Pancreas (tissue), 10 donors: ENCODE results near the gene FILIP1L. TPM values are rescaled to one million over a fixed set of nuclear protein-coding genes. Genes with fewer than 3 reads are reported as not detected.

Experiments
- ATAC-seq, 4 donors: fragments of 200-7000 bp; cut with Tn5 transposase; one replicate each; pipeline versions ENCODE4 v1.8.0 to v1.9.1; 2020; ENCODE audit warnings: mild to moderate bottlenecking in 4 of 4, moderate library complexity in 4 of 4
- DNase-seq, 6 donors: peaks; one replicate each; pipeline ENCODE4 v3.0.0-alpha.2; 2020
- FAIRE-seq: peaks from 2 replicates; lab custom pipeline; 2012; peaks lifted over from hg19 to GRCh38; lab: Jason Lieb, UNC
- H3K27ac ChIP-seq, 4 donors: fragments of 200-600 bp; sonication (generic); 1 replicate in 3 of 4; 2 replicates in 1 of 4; pipeline versions ENCODE4 v1.5.0 to v1.8.0; 2020
- H3K27me3 ChIP-seq, 4 donors: fragments of 200-600 bp; one replicate each; pipeline ENCODE4 v1.8.0; 2021
- H3K36me3 ChIP-seq, 3 donors: fragments of 200-600 bp; sonication (generic) in 1 of 3; one replicate each; pipeline versions ENCODE4 v1.5.0 to v1.8.0; 2020 to 2021
- H3K4me1 ChIP-seq, 3 donors: fragments of 200-600 bp; one replicate each; pipeline ENCODE4 v1.8.0; 2021
- H3K4me3 ChIP-seq, 4 donors: fragments of 200-600 bp; sonication (generic) in 2 of 4; one replicate each; pipeline versions ENCODE4 v1.5.0 to v1.8.0; 2020 to 2021
- H3K9me3 ChIP-seq, 4 donors: fragments of 200-600 bp; one replicate each; pipeline ENCODE4 v1.8.0; 2021
- CTCF ChIP-seq, 4 donors: fragments of 200-600 bp; sonication (generic) in 3 of 4; IDR thresholded peaks; one replicate each; pipeline versions ENCODE4 v1.5.0 to v1.8.0; 2021; ENCODE audit warnings: antibody characterized with exemption in 4 of 4
- WGBS, 2 donors: extraction: QIAGEN DNeasy Blood & Tissue Kit; methylation state at CpG; one replicate each; pipeline ENCODE4 v1.1.7; 2013; 5-methylcytosine and 5-hydroxymethylcytosine counted together
- intact Hi-C, 3 donors: fragments of 100-400 bp; cut with DNase I; formaldehyde crosslinking; loops; one replicate each; pipeline versions ENCODE4 v1.11.1 to v1.14.2; 2022
- polyA plus RNA-seq, 2 donors: library from polyadenylated mRNA; stranded (reverse); fragments of 200-250 nt; gene quantifications; one replicate each; pipeline ENCODE4 v1.2.3, GENCODE V29; 2013
- total RNA-seq, 6 donors: library from RNA; stranded (reverse); fragmentation: NEBNext Ultra II Directional in 4 of 6; extraction: Animal tissue kit (Norgen Biotek cat#: 25700) in 4 of 6; gene quantifications; one replicate each; pipeline versions ENCODE4 v1.2.1 to v1.2.4, GENCODE V29; 2021 to 2023
- donor health status: healthy with polysubstance abuse.
- donor health status: DM: no; HTN: no; CAD: no; lungs with moderate emphysema.
- donor health status: DM: no; HTN: no; CAD: no.
- donor health status: control.
- donor health status: control.
- donor health status: Bipolar disorder and iron deficiency.
- donor health status: DM: yes; HTN: yes; CAD: no.
- donor health status: DM: no; HTN: no; CAD: no.
- donor health status: DM: no; HTN: no; CAD: no.
- donor health status: DM: yes; HTN: yes; CAD: no.

Gene FILIP1L
- total RNA-seq (10 to 100 TPM; 12.5 to 37.7 (median 15.8) TPM), polyA plus RNA-seq (10 to 100 TPM; 13.6 to 19.0 TPM)

DNA sequence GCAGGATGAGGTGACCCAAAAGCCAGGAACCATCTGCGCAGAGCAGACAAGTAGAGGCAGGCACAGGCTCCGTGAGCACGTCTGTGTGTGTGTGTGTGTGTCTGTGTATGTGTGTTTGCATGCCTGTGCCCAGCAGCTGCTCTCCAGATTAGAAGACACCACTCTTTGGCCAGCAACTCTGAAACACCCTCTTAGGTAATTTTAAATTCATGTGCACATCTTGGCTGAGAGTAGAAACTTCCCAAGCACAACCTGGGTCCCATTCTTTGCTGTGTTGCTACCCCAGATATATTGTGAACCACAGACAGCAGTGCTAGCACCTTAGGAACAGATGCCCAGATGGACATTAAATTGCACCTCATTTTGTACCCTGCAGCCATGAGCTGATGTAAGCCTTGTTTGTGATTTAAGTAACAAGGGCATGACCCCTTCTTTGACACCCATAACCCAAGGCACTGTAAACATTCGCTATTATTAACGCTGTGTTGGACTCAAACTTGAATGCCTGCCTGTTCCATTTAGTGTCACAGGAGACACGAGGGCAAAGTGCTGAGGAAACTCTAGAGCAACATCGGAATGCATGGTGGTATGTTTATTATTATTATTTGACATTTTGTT, at the start of gene FILIP1L:
Gene FILIP1L (minus strand): TSS at position 89 of the 618 bp plus-strand sequence.
- Histone ChIP-seq H3K27me3 (no peaks in the 10 kb centered on the region), H3K27ac (no peak within 1 kb of the TSS), H3K4me1 (no peaks in the 10 kb centered on the region), H3K36me3 (no peaks in the 10 kb centered on the region), H3K9me3 (no peaks in the 10 kb centered on the region), H3K4me3 (no peak within 1 kb of the TSS)
- ATAC-seq (no peak), FAIRE-seq (no peak), DNase-seq (no peak)
- WGBS, 2 donors = 90 to 93% methylated on average over 7 of the region's 7 CpGs
- intact Hi-C loops = no loop called here
- no peak for TF ChIP-seq CTCF (IDR thresholded peaks at IDR 0.05)

- ATAC-seq = no peak
- H3K4me3 ChIP-seq = no peak overlapping the region
- intact Hi-C loops = no loop called here
- WGBS, 2 donors = 82 to 86% methylated on average over 2 of the region's 2 CpGs
- H3K9me3 ChIP-seq = no peaks in the 10 kb centered on the region
- TF ChIP-seq CTCF (IDR thresholded peaks at IDR 0.05) = no peak
- DNase-seq = no peak
- no peaks in the 10 kb centered on the region for H3K36me3 ChIP-seq
- H3K4me1 ChIP-seq = peaks cover 0 to 11% (median 0%) of the 10 kb centered on the region in 3 donors
- H3K27me3 ChIP-seq = no peaks in the 10 kb centered on the region
- no peak for FAIRE-seq
- H3K27ac ChIP-seq = no peak overlapping the region
These were observed 49.5 kb upstream of the FILIP1L start for GRCh38 chr3:100163787-100164186.

- no peaks in the 10 kb centered on the region for H3K36me3 ChIP-seq
- no peak for TF ChIP-seq CTCF (IDR thresholded peaks at IDR 0.05)
- FAIRE-seq = no peak
- 93 to 95% methylated on average over 2 of the region's 2 CpGs for WGBS, 2 donors
- no peak overlapping the region for H3K27ac ChIP-seq
- H3K4me3 ChIP-seq = no peak overlapping the region
- DNase-seq = no peak
- peaks cover 0 to 13% (median 0%) of the 10 kb centered on the region in 3 donors for H3K4me1 ChIP-seq
- ATAC-seq = no peak
- H3K9me3 ChIP-seq = no peaks in the 10 kb centered on the region
- no peaks in the 10 kb centered on the region for H3K27me3 ChIP-seq
- intact Hi-C loops = no loop called here
These were observed 46.2 kb upstream of the FILIP1L start for GRCh38 chr3:100160521-100160920.

DNA sequence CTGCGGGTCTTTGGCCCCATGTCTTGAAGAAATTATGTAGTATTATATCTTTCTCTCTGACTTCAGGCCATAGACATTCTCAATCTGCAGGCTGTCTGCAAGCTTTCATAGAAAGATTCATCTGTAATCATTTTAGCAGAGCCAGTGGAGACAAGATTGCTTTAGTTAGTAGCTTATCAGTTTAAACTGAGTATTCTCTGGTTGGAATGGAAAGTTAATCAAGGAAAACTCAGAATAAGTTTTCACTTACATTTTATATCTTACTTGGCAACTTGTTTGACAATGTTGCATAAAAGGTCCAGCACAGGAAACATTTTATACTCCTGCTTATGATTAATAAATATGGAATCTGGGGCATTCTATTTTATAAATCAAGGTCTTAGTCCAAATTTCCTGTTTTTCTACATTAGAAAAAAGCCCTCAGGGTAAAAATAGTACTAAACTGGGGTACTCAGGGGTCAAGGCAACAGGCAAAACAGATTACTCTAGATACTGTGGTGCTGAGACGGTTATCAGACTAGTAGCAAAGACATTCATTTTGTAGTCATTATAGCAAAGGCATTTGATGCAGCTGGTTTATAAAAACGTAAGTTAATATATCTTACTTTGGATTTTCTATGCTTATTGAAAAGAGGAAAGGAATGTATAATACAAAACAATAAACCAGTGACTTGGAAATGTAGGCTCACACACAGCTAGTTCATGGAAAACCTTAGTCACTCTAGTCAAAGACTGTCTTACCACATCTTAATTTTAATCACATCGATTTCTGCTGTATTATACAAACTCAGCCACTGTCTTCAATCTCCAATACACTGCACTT, 45.2 kb upstream of the FILIP1L start:
- no peaks in the 10 kb centered on the region for H3K27me3 ChIP-seq
- intact Hi-C loops = no loop called here
- peak overlapping the region in 1 of 4 donors; percentile 15 for H3K27ac ChIP-seq
- no peaks in the 10 kb centered on the region for H3K36me3 ChIP-seq
- H3K9me3 ChIP-seq = no peaks in the 10 kb centered on the region
- H3K4me1 ChIP-seq = peaks cover 0 to 13% (median 0%) of the 10 kb centered on the region in 3 donors
- H3K4me3 ChIP-seq = no peak overlapping the region
- 70 to 71% methylated on average over 4 of the region's 4 CpGs for WGBS, 2 donors
- no peak for DNase-seq
- no peak for FAIRE-seq
- no peak for TF ChIP-seq CTCF (IDR thresholded peaks at IDR 0.05)
- peak in 2 of 4 donors; percentile 22 to 44 for ATAC-seq
